Measurements from ENCODE around the gene TBC1D20.

TBC1D20 gene

DNA sequence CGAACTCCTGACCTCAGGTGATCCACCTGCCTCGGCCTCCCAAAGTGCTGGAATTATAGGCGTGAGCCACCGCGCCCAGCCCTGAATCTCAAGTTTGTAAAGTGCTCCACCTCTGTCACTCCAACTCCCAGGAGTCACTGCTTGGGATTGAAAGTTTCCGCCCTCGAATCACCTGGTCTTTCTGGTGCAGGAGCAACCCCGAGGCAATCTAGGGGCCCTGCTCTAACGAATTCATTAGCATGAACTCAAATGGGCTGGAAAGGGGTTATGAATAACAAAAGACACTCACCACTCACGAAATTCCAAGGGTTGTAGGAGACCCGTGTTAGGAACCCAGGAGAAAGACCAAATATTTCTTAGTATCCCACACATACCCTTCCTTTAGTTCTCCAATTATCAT is 28.1 kb downstream of the TBC1D20 start:
- WGBS (ENCODE audit: extremely low coverage, insufficient coverage, low lambda C conversion rate) = no CpG with 5 or more reads among the region's 11 CpGs
- no peak overlapping the region for H3K9ac ChIP-seq (ENCODE audit: low read length)

DNA sequence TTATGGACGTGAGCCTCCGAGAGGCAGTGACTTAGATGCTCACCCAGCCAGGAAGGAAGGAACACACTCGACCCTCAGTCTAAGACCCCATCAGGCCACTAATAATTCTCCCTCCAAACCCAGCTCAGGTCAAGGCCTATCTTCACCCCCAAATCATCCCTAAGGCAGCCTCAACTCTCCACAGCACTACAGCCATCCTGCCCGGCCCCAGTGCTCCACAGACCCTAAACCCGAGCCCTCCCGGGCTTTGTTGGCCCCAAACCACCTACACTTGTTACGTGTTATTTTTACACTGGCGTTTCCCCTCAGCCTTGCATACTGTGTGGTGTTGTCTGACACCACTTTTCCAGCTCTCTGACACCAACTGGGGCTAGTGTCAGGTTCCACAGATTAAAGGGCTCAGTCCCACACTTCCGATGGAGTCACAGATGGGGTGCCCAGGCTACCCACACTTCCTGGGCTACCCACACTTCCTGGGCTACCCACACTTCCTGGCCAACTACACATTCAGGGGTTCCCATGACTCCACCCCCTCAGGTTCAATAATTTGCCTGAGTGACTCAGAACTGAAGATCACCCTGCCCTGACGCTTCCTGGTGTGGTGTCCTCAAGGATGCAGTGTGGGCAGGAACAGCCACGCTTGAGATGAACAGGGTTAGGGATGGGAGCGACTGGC is 28.9 kb downstream of the TBC1D20 start:
- no peak overlapping the region for H4K5ac ChIP-seq (ENCODE audit: low read length)
- H3K27me3 ChIP-seq (ENCODE audit: insufficient read depth, low read length, poor library complexity) = no peaks in the 10 kb centered on the region
- H2BK15ac ChIP-seq (replicated peaks; ENCODE audit: low read depth) = no peak overlapping the region
- H3K9ac ChIP-seq (ENCODE audit: low read length) = no peak overlapping the region
- peaks cover 6% of the 10 kb centered on the region for H3K36me3 ChIP-seq (ENCODE audit: control insufficient read depth, insufficient read depth, low read length)
- no CpG with 5 or more reads among the region's 12 CpGs for WGBS (ENCODE audit: extremely low coverage, insufficient coverage, low lambda C conversion rate)
- H3K4me1 ChIP-seq (ENCODE audit: control insufficient read depth, low read depth, low read length) = no peaks in the 10 kb centered on the region
- no peak overlapping the region for H2AK5ac ChIP-seq (ENCODE audit: low read length)
- H2BK5ac ChIP-seq (ENCODE audit: low read length) = no peak overlapping the region
- H2BK120ac ChIP-seq (ENCODE audit: low read depth, low read length) = no peak overlapping the region
- H3K23ac ChIP-seq (ENCODE audit: low read length) = no peak overlapping the region
- H3K27ac ChIP-seq (ENCODE audit: low read depth, low read length) = no peak overlapping the region
- H4K8ac ChIP-seq (ENCODE audit: low read depth, low read length) = no peak overlapping the region
- DNase-seq = no peak
- no peak overlapping the region for H3K4me3 ChIP-seq (ENCODE audit: low read length)
- H3K79me2 ChIP-seq (ENCODE audit: control insufficient read depth, insufficient read depth, low read length) = no peaks in the 10 kb centered on the region
- H3K4me2 ChIP-seq (ENCODE audit: low read length) = no peak overlapping the region
- H3K56ac ChIP-seq (ENCODE audit: low read length) = no peak overlapping the region
- no peak overlapping the region for H3K18ac ChIP-seq (ENCODE audit: low read length)
- H3K4ac ChIP-seq (ENCODE audit: low read depth, low read length) = no peak overlapping the region
- no peaks in the 10 kb centered on the region for H3K79me1 ChIP-seq (ENCODE audit: low read length)

More for the DNA sequence above, 28.1 kb downstream of the TBC1D20 start:
- Histone ChIP-seq H4K8ac (ENCODE audit: low read depth, low read length) (no peak overlapping the region), H3K23ac (ENCODE audit: low read length) (no peak overlapping the region), H3K4ac (ENCODE audit: low read depth, low read length) (no peak overlapping the region), H3K4me1 (ENCODE audit: control insufficient read depth, low read depth, low read length) (no peaks in the 10 kb centered on the region), H3K27me3 (ENCODE audit: insufficient read depth, low read length, poor library complexity) (no peaks in the 10 kb centered on the region), H3K4me3 (ENCODE audit: low read length) (no peak overlapping the region), H3K4me2 (ENCODE audit: low read length) (no peak overlapping the region), H3K36me3 (ENCODE audit: control insufficient read depth, insufficient read depth, low read length) (peaks cover 7% of the 10 kb centered on the region), H3K79me1 (ENCODE audit: low read length) (no peaks in the 10 kb centered on the region), H3K79me2 (ENCODE audit: control insufficient read depth, insufficient read depth, low read length) (no peaks in the 10 kb centered on the region), H3K27ac (ENCODE audit: low read depth, low read length) (no peak overlapping the region), H3K18ac (ENCODE audit: low read length) (no peak overlapping the region), H2BK120ac (ENCODE audit: low read depth, low read length) (no peak overlapping the region), H4K5ac (ENCODE audit: low read length) (no peak overlapping the region), H2AK5ac (ENCODE audit: low read length) (no peak overlapping the region), H2BK15ac (replicated peaks; ENCODE audit: low read depth) (no peak overlapping the region), H3K56ac (ENCODE audit: low read length) (no peak overlapping the region), H2BK5ac (ENCODE audit: low read length) (no peak overlapping the region)
- DNase-seq = peak; percentile 90

DNA sequence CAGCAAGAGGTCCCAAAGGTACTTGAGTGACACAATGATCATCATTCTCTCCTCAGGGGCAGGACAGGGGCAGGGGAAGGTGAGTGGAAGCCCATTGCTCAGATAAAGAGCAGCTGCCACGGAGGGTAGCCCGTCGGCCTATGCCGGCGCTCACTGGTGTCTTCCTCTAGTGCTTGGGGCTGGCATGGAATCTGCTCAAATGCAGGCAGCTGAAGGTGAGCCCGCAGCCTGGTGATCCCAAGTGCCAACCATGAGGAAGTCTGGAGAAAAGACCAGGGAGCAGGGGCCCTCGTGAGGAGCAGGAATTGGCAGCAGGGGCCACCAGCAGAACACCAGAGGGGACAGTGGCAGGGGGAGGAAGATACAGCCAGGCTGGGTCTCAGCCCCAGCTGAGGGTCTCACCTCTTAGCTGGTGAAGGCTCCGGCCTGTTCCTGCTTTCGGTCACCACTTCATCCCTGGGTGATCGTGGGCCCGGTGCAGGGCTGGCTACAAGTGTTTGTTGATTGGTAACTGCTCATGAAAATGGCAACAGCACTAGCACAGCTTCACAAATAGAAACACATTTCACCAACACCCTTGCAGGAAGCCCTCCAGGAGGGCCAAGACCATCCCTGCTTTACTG is 29.5 kb downstream of the TBC1D20 start:
- H3K79me2 ChIP-seq (ENCODE audit: control insufficient read depth, insufficient read depth, low read length) = no peaks in the 10 kb centered on the region
- no peak overlapping the region for H4K5ac ChIP-seq (ENCODE audit: low read length)
- no peak for DNase-seq
- no peak overlapping the region for H3K27ac ChIP-seq (ENCODE audit: low read depth, low read length)
- no peak overlapping the region for H3K4ac ChIP-seq (ENCODE audit: low read depth, low read length)
- H4K8ac ChIP-seq (ENCODE audit: low read depth, low read length) = no peak overlapping the region
- H3K9ac ChIP-seq (ENCODE audit: low read length) = no peak overlapping the region
- H2BK15ac ChIP-seq (replicated peaks; ENCODE audit: low read depth) = no peak overlapping the region
- H3K18ac ChIP-seq (ENCODE audit: low read length) = no peak overlapping the region
- WGBS (ENCODE audit: extremely low coverage, insufficient coverage, low lambda C conversion rate) = no CpG with 5 or more reads among the region's 11 CpGs
- H3K4me1 ChIP-seq (ENCODE audit: control insufficient read depth, low read depth, low read length) = no peaks in the 10 kb centered on the region
- H3K56ac ChIP-seq (ENCODE audit: low read length) = no peak overlapping the region
- no peak overlapping the region for H2BK120ac ChIP-seq (ENCODE audit: low read depth, low read length)
- H2AK5ac ChIP-seq (ENCODE audit: low read length) = no peak overlapping the region
- no peaks in the 10 kb centered on the region for H3K79me1 ChIP-seq (ENCODE audit: low read length)
- no peak overlapping the region for H3K4me3 ChIP-seq (ENCODE audit: low read length)
- no peaks in the 10 kb centered on the region for H3K27me3 ChIP-seq (ENCODE audit: insufficient read depth, low read length, poor library complexity)
- no peak overlapping the region for H3K23ac ChIP-seq (ENCODE audit: low read length)
- peaks cover 6% of the 10 kb centered on the region for H3K36me3 ChIP-seq (ENCODE audit: control insufficient read depth, insufficient read depth, low read length)
- H3K4me2 ChIP-seq (ENCODE audit: low read length) = no peak overlapping the region
- H2BK5ac ChIP-seq (ENCODE audit: low read length) = no peak overlapping the region

DNA sequence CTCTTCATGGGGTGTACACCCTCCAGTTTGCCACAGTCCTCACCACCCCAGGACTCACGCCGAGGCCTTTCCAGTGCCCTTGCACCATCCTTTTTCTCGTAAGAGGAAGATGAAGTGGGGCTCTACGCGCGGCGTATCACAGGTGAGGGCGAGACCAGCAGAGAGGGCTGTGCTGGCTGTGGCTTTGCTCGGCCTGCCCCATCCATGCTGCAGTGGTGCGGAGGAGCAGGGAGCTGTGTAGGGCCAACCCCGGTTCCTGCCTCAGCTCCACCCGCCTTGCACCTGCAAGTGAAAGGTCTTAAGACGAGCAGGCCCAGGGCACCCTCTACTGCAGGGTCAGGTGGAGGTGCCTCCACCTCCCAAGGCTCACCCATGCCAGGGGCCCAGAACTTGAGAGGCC is 30.1 kb downstream of the TBC1D20 start:
- H3K4ac ChIP-seq (ENCODE audit: low read depth, low read length) = no peak overlapping the region
- H4K5ac ChIP-seq (ENCODE audit: low read length) = no peak overlapping the region
- H3K36me3 ChIP-seq (ENCODE audit: control insufficient read depth, insufficient read depth, low read length) = peaks cover 6% of the 10 kb centered on the region
- H3K56ac ChIP-seq (ENCODE audit: low read length) = no peak overlapping the region
- H2BK15ac ChIP-seq (replicated peaks; ENCODE audit: low read depth) = no peak overlapping the region
- no peak overlapping the region for H3K27ac ChIP-seq (ENCODE audit: low read depth, low read length)
- H2BK120ac ChIP-seq (ENCODE audit: low read depth, low read length) = no peak overlapping the region
- no peak overlapping the region for H3K23ac ChIP-seq (ENCODE audit: low read length)
- no peaks in the 10 kb centered on the region for H3K79me1 ChIP-seq (ENCODE audit: low read length)
- no peak overlapping the region for H3K4me2 ChIP-seq (ENCODE audit: low read length)
- H3K9ac ChIP-seq (ENCODE audit: low read length) = no peak overlapping the region
- no peaks in the 10 kb centered on the region for H3K4me1 ChIP-seq (ENCODE audit: control insufficient read depth, low read depth, low read length)
- H3K79me2 ChIP-seq (ENCODE audit: control insufficient read depth, insufficient read depth, low read length) = no peaks in the 10 kb centered on the region
- H2BK5ac ChIP-seq (ENCODE audit: low read length) = no peak overlapping the region
- H3K27me3 ChIP-seq (ENCODE audit: insufficient read depth, low read length, poor library complexity) = no peaks in the 10 kb centered on the region
- no peak for DNase-seq
- no peak overlapping the region for H2AK5ac ChIP-seq (ENCODE audit: low read length)
- no peak overlapping the region for H3K4me3 ChIP-seq (ENCODE audit: low read length)
- H4K8ac ChIP-seq (ENCODE audit: low read depth, low read length) = no peak overlapping the region
- no CpG with 5 or more reads among the region's 13 CpGs for WGBS (ENCODE audit: extremely low coverage, insufficient coverage, low lambda C conversion rate)
- no peak overlapping the region for H3K18ac ChIP-seq (ENCODE audit: low read length)

DNA sequence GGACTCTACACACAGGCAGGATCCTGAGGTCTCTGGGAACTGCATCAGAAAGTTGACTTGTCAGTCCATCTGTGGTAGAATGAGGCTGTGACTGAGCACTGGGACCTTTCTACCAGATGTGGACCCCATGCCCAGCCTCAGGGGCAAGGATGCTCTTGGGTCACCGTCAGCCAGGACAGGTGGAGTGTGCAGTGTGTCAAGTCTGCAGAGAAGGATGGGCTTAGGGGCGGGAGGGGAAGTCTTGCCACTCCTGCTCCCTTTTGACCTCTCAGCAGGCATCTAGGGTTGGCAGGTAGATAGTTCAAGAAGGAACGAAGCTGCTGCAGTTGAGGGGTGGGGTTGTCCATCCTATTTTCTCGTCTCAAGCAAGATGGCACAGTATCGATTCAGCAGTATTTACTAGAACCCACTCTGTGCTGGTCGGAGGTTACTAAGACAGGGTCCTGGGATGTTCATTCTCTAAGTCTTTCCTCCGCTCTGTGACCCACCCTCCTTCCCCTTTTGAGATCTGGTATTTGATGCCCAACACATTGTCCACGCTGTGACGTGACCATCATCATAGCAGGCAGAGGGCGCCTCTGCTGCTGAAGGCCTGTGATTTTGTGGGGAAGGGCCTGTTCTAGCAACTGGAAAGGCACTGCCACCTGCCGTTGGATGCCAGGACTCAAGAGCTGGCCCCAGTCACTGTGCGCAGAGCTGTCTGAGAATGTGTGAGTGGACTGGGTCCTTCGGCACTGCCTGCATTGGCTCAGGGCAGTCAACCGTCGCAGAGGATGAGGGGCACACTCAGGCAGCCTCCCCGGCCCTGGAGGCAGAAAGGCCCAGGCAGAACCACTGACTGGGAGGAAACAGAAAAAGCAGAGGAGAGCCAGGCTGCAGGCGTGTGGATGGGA is 31.1 kb downstream of the TBC1D20 start:
- H3K79me2 ChIP-seq (ENCODE audit: control insufficient read depth, insufficient read depth, low read length) = no peaks in the 10 kb centered on the region
- no peak overlapping the region for H3K4me3 ChIP-seq (ENCODE audit: low read length)

More for the DNA sequence above, 31.1 kb downstream of the TBC1D20 start:
- Histone ChIP-seq H3K27me3 (ENCODE audit: insufficient read depth, low read length, poor library complexity) (no peaks in the 10 kb centered on the region), H3K9ac (ENCODE audit: low read length) (no peak overlapping the region), H3K4me2 (ENCODE audit: low read length) (no peak overlapping the region), H2BK5ac (ENCODE audit: low read length) (no peak overlapping the region), H3K4me1 (ENCODE audit: control insufficient read depth, low read depth, low read length) (no peaks in the 10 kb centered on the region), H2AK5ac (ENCODE audit: low read length) (no peak overlapping the region), H3K79me1 (ENCODE audit: low read length) (no peaks in the 10 kb centered on the region), H3K27ac (ENCODE audit: low read depth, low read length) (no peak overlapping the region), H3K56ac (ENCODE audit: low read length) (no peak overlapping the region), H4K5ac (ENCODE audit: low read length) (no peak overlapping the region), H2BK120ac (ENCODE audit: low read depth, low read length) (no peak overlapping the region), H3K36me3 (ENCODE audit: control insufficient read depth, insufficient read depth, low read length) (peaks cover 4% of the 10 kb centered on the region), H2BK15ac (replicated peaks; ENCODE audit: low read depth) (no peak overlapping the region), H3K23ac (ENCODE audit: low read length) (no peak overlapping the region), H4K8ac (ENCODE audit: low read depth, low read length) (no peak overlapping the region), H3K4ac (ENCODE audit: low read depth, low read length) (no peak overlapping the region), H3K18ac (ENCODE audit: low read length) (no peak overlapping the region)
- DNase-seq = peak; percentile 87
- WGBS (ENCODE audit: extremely low coverage, insufficient coverage, low lambda C conversion rate) = no CpG with 5 or more reads among the region's 17 CpGs

All from mesendoderm (in vitro differentiated cells).